Cardiac fibroblast (primary cell): ENCODE measurements around the gene KNSTRN.

Experiments
- DNase-seq, 2 donors: peaks; one replicate each; pipeline versions ENCODE4 v3.0.0 to v3.0.0-alpha.2; 2010; ENCODE audit warnings: low read depth in 2 of 2
- H3K4me3 ChIP-seq, 2 donors: replicated peaks in 1 of 2; 1 replicate in 1 of 2; 2 replicates in 1 of 2; pipeline ENCODE4 v1.5.1; 2011; ENCODE audit warnings: low read depth in 2 of 2, low read length in 2 of 2, mild to moderate bottlenecking in 2 of 2, moderate library complexity in 1 of 2
- CTCF ChIP-seq: IDR thresholded peaks from one replicate; pipeline ENCODE4 v1.5.1; 2011; ENCODE audit warnings: low read depth, mild to moderate bottlenecking, low read length, inconsistent platforms

The KNSTRN gene

GRCh38 chr15:40430271-40430805 lies 47.8 kb downstream of the KNSTRN start:
- H3K4me3 ChIP-seq, result no peak overlapping the region
- no peak for TF ChIP-seq CTCF
- peak in 1 of 2 donors; percentile 8 for DNase-seq

- no peak for DNase-seq
- TF ChIP-seq CTCF, result no peak
- H3K4me3 ChIP-seq, result no peak overlapping the region
These were observed 52.6 kb downstream of the KNSTRN start for GRCh38 chr15:40435023-40435709.

GRCh38 chr15:40435710-40436089 lies 53.2 kb downstream of the KNSTRN start:
- no peak for DNase-seq
- TF ChIP-seq CTCF, result no peak
- no peak overlapping the region for H3K4me3 ChIP-seq

- no peak for DNase-seq
- H3K4me3 ChIP-seq, result peak overlapping the region; percentile 30 to 42
- TF ChIP-seq CTCF, result no peak
These were observed 53.8 kb downstream of the KNSTRN start for GRCh38 chr15:40436116-40436891.

- no peak for DNase-seq
- H3K4me3 ChIP-seq, result peak overlapping the region in 1 of 2 donors; percentile 42
- TF ChIP-seq CTCF, result no peak
These were observed 54.6 kb downstream of the KNSTRN start for GRCh38 chr15:40436892-40437751.
